ENCODE results near the gene DAB2IP. TPM values are rescaled to one million over a fixed set of nuclear protein-coding genes. Genes with fewer than 3 reads are reported as not detected.

The DAB2IP gene
- total RNA-seq, 6 donors from 2014 or later, result 61.8 to 98.0 (median 77.2) TPM

DNA sequence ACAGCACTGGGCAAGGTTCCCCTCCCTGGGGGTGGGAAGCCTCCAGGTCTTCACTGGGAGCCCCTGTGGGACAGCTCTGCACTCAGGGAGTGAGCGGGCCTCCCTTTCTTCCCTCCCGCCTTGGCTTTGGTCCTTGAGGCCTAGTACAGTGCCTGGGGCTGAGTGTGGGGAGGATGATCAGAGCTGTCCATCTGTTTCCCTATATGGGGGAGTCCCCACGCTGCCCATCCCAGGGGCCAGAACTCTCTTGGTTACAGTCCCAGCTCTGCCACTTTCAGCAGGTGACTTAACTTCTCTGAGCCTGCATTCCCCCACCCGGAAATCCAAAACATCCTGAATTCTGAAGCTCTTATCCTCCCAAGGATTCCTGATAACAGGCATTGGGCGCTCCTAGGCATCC lies 42.6 kb downstream of the DAB2IP start:
- TF ChIP-seq, protein P1, sequence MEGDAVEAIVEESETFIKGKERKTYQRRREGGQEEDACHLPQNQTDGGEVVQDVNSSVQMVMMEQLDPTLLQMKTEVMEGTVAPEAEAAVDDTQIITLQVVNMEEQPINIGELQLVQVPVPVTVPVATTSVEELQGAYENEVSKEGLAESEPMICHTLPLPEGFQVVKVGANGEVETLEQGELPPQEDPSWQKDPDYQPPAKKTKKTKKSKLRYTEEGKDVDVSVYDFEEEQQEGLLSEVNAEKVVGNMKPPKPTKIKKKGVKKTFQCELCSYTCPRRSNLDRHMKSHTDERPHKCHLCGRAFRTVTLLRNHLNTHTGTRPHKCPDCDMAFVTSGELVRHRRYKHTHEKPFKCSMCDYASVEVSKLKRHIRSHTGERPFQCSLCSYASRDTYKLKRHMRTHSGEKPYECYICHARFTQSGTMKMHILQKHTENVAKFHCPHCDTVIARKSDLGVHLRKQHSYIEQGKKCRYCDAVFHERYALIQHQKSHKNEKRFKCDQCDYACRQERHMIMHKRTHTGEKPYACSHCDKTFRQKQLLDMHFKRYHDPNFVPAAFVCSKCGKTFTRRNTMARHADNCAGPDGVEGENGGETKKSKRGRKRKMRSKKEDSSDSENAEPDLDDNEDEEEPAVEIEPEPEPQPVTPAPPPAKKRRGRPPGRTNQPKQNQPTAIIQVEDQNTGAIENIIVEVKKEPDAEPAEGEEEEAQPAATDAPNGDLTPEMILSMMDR (IDR thresholded peaks at IDR 0.05), result no peak
- TF ChIP-seq POLR2A (IDR thresholded peaks at IDR 0.05) (no peak), POLR2AphosphoS5 (IDR thresholded peaks at IDR 0.05) (no peak), EP300 (IDR thresholded peaks at IDR 0.05) (no peak)
- H3K4me3 ChIP-seq, result no peak overlapping the region
- no peaks in the 10 kb centered on the region for H3K9me3 ChIP-seq
- ATAC-seq (ENCODE audit: low FRiP score in 2 of 2) (no peak), DNase-seq (no peak)
- H3K27ac ChIP-seq, result no peak overlapping the region
- WGBS, 2 donors, result 92 to 94% methylated on average over 4 to 5 of the region's 5 CpGs
- H3K27me3 ChIP-seq, result peaks cover 0 to 10% (median 0%) of the 10 kb centered on the region in 4 donors
- peaks cover 11 to 21% (median 17%) of the 10 kb centered on the region in 4 donors for H3K4me1 ChIP-seq
- no peaks in the 10 kb centered on the region for H3K36me3 ChIP-seq

DNA sequence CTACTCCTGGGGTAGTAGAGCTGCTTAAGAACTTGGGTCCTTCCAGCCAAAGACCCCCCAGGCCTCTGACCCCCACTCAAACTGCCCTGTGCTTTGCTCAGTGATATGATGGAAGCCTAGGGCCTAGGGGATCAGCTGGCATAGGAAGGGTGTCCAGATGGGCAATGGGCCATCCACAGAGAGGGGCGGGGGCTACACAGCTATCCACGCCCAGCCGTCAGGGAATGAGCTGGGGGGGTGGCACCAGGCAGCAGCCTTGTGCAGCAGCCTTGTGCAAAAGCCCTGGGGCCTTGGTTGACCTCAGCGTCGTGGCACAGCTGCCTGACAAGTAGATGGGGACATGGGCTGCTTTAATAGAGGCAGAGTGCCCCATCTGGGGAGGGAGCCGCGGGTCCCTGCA lies 43.2 kb downstream of the DAB2IP start:
- no peaks in the 10 kb centered on the region for H3K36me3 ChIP-seq
- peaks cover 0 to 13% (median 2%) of the 10 kb centered on the region in 4 donors for H3K27me3 ChIP-seq
- ATAC-seq (ENCODE audit: low FRiP score in 2 of 2), result no peak
- TF ChIP-seq, protein P1 (IDR thresholded peaks at IDR 0.05), result no peak
- no peak for TF ChIP-seq POLR2A (IDR thresholded peaks at IDR 0.05)
- no peak for TF ChIP-seq EP300 (IDR thresholded peaks at IDR 0.05)
- TF ChIP-seq POLR2AphosphoS5 (IDR thresholded peaks at IDR 0.05), result no peak
- 79 to 80% methylated on average over 5 to 7 of the region's 7 CpGs for WGBS, 2 donors
- no peak overlapping the region for H3K4me3 ChIP-seq
- DNase-seq, result no peak
- peaks cover 14 to 26% (median 20%) of the 10 kb centered on the region in 4 donors for H3K4me1 ChIP-seq
- H3K27ac ChIP-seq, result no peak overlapping the region
- no peaks in the 10 kb centered on the region for H3K9me3 ChIP-seq

DNA sequence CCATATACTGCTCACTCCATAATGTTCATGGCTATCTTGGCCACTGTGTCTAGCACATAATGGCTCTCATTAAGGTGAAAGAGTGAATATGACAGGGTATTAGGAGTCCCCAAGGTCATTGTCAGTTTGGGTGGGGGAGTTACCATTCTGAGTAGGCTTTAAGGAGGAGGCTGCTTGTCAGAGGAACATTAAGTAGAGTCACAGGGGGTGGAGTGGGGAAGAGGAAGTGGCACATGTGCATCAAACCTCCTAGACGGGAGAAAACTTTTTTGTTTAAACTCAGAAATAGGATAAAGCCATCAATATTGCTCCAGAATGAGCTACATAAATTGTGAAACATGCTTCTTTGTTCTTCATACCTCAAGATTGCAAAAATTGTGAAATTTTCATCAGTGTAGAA lies 45.5 kb downstream of the DAB2IP start:
- Histone ChIP-seq H3K27ac (no peak overlapping the region), H3K27me3 (peaks cover 0 to 14% (median 3%) of the 10 kb centered on the region in 4 donors), H3K9me3 (no peaks in the 10 kb centered on the region), H3K4me3 (no peak overlapping the region), H3K4me1 (peaks cover 30 to 43% (median 34%) of the 10 kb centered on the region in 4 donors), H3K36me3 (no peaks in the 10 kb centered on the region)
- DNase-seq, result no peak
- ATAC-seq (ENCODE audit: low FRiP score in 2 of 2), result no peak
- TF ChIP-seq POLR2A (IDR thresholded peaks at IDR 0.05) (no peak), EP300 (IDR thresholded peaks at IDR 0.05) (no peak), POLR2AphosphoS5 (IDR thresholded peaks at IDR 0.05) (no peak)
- TF ChIP-seq, protein P1 (IDR thresholded peaks at IDR 0.05), result no peak
- 43 to 58% methylated on average over 1 of the region's 1 CpG for WGBS, 2 donors

- WGBS, 2 donors, result 0 to 30% methylated on average over 3 of the region's 130 CpGs
These were observed 47.5 kb downstream of the DAB2IP start for GRCh38 chr9:121698627-121699570.

More at GRCh38 chr9:121698627-121699570, 47.5 kb downstream of the DAB2IP start:
- peaks cover 24 to 33% (median 25%) of the 10 kb centered on the region in 4 donors for H3K4me1 ChIP-seq
- H3K27me3 ChIP-seq, result peaks cover 0 to 14% (median 3%) of the 10 kb centered on the region in 4 donors
- H3K4me3 ChIP-seq, result peak overlapping the region; percentile 34 to 67 (median 62)
- no peaks in the 10 kb centered on the region for H3K36me3 ChIP-seq
- H3K27ac ChIP-seq, result peak overlapping the region; percentile 71 to 89 (median 85)
- ATAC-seq (ENCODE audit: low FRiP score in 2 of 2) (peak in 1 of 2 donors; percentile 56), DNase-seq (peak; percentile 60 to 93)
- TF ChIP-seq, protein P1 (IDR thresholded peaks at IDR 0.05), result no peak
- TF ChIP-seq POLR2AphosphoS5 (IDR thresholded peaks at IDR 0.05), result no peak
- TF ChIP-seq POLR2A (IDR thresholded peaks at IDR 0.05), result no peak
- no peaks in the 10 kb centered on the region for H3K9me3 ChIP-seq

All from upper lobe of left lung (tissue), 6 donors.